ENCODE data around the gene RNF217.
A peak's percentile ranks its signal among the peaks of the same experiment; 100 is the strongest.

RNF217 gene

DNA sequence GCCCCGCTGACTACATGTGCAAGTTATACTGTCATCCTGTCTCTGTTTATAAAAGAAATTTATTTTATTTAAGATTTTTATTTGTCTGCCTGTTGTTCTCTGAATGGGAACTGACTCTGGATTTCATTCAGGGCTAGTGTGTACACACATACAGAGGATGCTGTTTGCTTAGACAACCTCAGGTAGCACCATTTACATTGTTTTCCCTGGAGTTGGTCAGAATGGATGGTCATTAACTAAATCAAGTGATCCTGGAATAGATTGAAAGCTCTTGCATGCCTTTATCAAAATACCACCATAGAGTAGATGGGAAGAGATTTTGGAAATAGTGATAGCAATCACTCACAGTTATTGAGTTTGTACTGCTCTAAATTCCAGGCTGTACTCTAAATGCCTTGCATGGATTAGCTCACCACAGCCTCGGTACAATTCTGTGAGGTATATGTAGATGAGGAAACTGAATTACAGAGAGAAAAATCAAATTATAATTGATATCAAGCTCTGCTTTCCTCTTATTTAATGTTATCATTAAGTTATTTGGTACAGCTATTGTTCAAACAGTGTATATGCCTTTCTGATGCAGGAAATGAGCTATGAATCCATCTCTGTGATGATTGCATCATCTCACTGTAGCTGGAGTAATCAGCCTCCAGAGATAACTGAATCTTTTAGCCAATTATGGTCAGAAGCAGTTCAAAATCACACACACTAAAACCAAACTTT lies 51.9 kb downstream of the RNF217 start:
- DNase-seq (ENCODE audit: low read depth): no peak
- H3K4me3 ChIP-seq (ENCODE audit: low read depth, low read length): no peak overlapping the region
- TF ChIP-seq CTCF (IDR thresholded peaks at IDR 0.05; ENCODE audit: control insufficient read depth, extremely low read depth, insufficient read depth): no peak

- no peak overlapping the region for H3K4me3 ChIP-seq (ENCODE audit: low read depth, low read length)
- no peak for TF ChIP-seq CTCF (IDR thresholded peaks at IDR 0.05; ENCODE audit: control insufficient read depth, extremely low read depth, insufficient read depth)
- no peak for DNase-seq (ENCODE audit: low read depth)
Measured at GRCh38 chr6:125014661-125014957, 52.4 kb downstream of the RNF217 start.

- no peak for DNase-seq (ENCODE audit: low read depth)
- H3K4me3 ChIP-seq (ENCODE audit: low read depth, low read length): no peak overlapping the region
- TF ChIP-seq CTCF (IDR thresholded peaks at IDR 0.05; ENCODE audit: control insufficient read depth, extremely low read depth, insufficient read depth): no peak
Measured at GRCh38 chr6:125015152-125015551, 52.9 kb downstream of the RNF217 start.

- TF ChIP-seq CTCF (IDR thresholded peaks at IDR 0.05; ENCODE audit: control insufficient read depth, extremely low read depth, insufficient read depth): no peak
- no peak overlapping the region for H3K4me3 ChIP-seq (ENCODE audit: low read depth, low read length)
- DNase-seq (ENCODE audit: low read depth): no peak
Measured at GRCh38 chr6:125018136-125018535, 55.9 kb downstream of the RNF217 start.

DNA sequence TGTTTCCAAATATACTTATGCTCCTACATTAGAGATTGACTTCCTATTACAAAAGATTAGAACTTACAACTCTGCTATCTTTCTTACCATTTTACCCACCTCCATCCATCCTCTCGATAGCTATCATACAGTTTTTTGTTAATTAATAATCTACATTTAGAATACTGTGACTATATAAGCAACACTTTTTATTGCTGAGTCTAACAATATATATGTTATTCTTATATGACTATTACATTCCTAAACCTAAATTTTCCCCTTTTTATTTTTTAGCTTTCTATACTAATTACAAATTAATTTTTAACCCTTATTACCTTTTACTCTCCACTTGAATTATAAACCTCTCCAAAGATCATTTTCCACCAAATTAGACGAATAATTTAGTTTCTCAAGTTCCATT lies 57.0 kb downstream of the RNF217 start:
- TF ChIP-seq CTCF (IDR thresholded peaks at IDR 0.05; ENCODE audit: control insufficient read depth, extremely low read depth, insufficient read depth): no peak
- H3K4me3 ChIP-seq (ENCODE audit: low read depth, low read length): no peak overlapping the region
- DNase-seq (ENCODE audit: low read depth): no peak

DNA sequence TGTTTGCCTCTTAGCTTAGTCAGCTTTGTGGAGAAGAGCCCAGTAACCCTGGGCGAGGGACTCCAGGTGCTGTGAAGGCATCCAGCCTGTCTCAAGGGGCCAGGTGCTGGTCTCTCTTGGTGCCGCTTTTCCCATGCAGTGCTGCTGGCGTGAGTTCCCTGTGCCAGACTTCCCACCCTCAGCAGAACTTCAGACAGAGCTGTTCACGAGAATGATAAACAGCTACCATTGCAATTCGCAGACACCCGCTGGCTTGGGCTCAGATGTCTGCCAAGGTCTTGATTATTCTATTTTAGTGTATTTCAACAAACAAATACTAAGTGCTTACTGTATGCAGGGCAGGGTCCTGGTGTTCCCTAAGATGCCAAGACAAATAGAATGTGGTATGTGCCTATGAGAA lies 57.7 kb downstream of the RNF217 start:
- DNase-seq (ENCODE audit: low read depth): peak; percentile 31
- TF ChIP-seq CTCF (IDR thresholded peaks at IDR 0.05; ENCODE audit: control insufficient read depth, extremely low read depth, insufficient read depth): no peak
- no peak overlapping the region for H3K4me3 ChIP-seq (ENCODE audit: low read depth, low read length)

DNA sequence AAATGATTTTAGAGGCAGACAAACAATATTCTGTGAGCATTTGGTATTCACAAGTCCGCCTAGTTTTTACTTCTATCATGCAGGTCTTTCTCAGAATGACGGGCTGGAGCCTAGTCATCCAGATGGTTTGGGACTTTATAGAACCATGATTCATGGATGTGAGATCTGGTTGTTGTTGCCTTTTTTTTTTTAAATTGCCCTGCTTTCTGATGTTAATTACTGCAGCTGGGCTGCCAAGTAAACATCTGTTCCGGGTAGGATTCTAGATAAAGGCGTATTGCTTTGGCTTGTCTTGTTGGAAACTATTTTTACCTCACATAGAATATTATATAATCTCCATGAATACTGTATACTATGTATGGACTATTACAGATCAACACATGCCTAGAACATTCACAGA lies 58.1 kb downstream of the RNF217 start:
- no peak for TF ChIP-seq CTCF (IDR thresholded peaks at IDR 0.05; ENCODE audit: control insufficient read depth, extremely low read depth, insufficient read depth)
- H3K4me3 ChIP-seq (ENCODE audit: low read depth, low read length): no peak overlapping the region
- DNase-seq (ENCODE audit: low read depth): no peak

Measured in LNCaP clone FGC (cell line).